ENCODE results near the gene CERS6. TPM values are rescaled to one million over a fixed set of nuclear protein-coding genes. Genes with fewer than 3 reads are reported as not detected.

The CERS6 gene
- total RNA-seq, 1 donor from 2014 or later: 30.8 TPM

DNA sequence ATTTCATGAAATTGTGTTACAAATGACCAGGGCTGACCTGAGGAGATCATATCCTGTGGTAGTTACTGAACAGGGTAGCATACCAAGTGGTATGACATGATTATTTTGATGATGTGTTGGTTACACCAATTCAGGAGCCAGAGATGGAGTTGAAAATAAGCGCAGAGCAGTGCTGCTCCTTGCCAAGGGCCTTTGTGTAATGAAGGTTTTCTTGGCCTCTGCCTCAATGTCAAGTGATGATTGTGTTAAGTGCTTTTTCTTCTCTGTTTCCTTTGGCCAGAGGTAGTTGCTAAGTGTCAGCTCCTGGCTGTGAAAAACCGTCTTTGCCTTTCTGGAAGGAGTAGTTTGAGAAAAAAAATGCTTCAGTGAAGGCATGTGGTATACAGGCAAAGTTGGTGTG lies 131.2 kb downstream of the CERS6 start:
- Histone ChIP-seq H3K27ac (ENCODE audit: low read depth, low read length) (no peak overlapping the region), H3K9ac (ENCODE audit: low read depth in 1 of 3, low read length in 3 of 3) (no peak overlapping the region), H3K4me1 (ENCODE audit: control insufficient read depth in 3 of 3, insufficient read depth in 3 of 3, low read length in 3 of 3) (peaks cover 6 to 14% (median 11%) of the 10 kb centered on the region in 3 donors), H3K27me3 (ENCODE audit: control insufficient read depth in 3 of 3, insufficient read depth in 3 of 3, low read length in 3 of 3) (no peaks in the 10 kb centered on the region), H3K36me3 (ENCODE audit: control insufficient read depth in 3 of 3, insufficient read depth in 3 of 3, low read length in 3 of 3) (no peaks in the 10 kb centered on the region), H3K9me3 (ENCODE audit: control insufficient read depth in 3 of 3, low read length in 3 of 3) (no peaks in the 10 kb centered on the region), H3K4me3 (ENCODE audit: low read length in 3 of 3) (no peak overlapping the region)

DNA sequence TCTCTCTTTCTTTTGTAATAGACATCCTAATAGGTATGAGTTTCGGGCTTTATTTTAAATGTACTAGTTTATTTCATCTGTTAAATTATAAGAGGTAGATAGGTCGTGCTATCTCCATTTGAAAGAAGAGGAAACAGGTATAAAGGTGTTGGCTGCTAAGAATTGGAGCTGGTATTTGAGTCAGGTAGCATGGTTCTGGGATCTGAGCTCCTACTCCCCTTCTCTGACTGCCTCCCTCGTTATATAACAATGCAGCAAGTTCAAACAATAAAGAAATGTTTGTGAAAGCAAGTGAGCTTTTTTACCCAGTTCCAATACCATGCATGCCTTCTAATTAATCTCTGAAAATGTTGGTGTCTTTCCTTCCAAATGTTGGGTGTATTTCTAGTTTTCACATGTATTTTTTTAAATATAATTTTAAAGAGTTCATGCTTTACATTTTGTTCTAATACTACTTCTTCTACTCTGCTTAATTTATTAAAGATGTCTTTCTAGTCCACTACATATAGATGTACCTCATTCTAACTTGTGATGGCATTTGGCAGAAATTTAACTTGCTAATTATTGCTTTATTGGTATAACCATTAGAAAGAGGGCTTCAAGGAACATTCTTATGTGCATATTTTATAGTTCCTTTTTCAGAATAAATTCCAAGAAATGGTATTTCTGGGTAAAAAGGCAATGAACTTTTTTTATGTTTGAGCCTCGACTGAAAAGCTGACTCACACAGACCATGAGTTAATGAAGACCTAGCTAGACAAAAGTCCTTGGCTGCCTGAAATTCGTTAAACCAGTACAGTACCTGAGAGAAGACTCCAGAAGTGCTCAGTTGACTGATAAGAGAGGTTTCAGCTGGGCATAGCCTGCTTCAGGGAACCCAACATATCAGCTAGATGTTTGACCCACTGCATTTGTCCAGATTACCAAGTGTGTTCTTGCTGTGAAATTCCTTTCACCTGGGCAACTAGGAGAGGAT lies 133.5 kb downstream of the CERS6 start:
- H3K4me3 ChIP-seq (ENCODE audit: low read length in 3 of 3): no peak overlapping the region
- no peak overlapping the region for H3K27ac ChIP-seq (ENCODE audit: low read depth, low read length)
- no peaks in the 10 kb centered on the region for H3K4me1 ChIP-seq (ENCODE audit: control insufficient read depth in 3 of 3, insufficient read depth in 3 of 3, low read length in 3 of 3)
- no peaks in the 10 kb centered on the region for H3K27me3 ChIP-seq (ENCODE audit: control insufficient read depth in 3 of 3, insufficient read depth in 3 of 3, low read length in 3 of 3)
- no peaks in the 10 kb centered on the region for H3K36me3 ChIP-seq (ENCODE audit: control insufficient read depth in 3 of 3, insufficient read depth in 3 of 3, low read length in 3 of 3)
- H3K9ac ChIP-seq (ENCODE audit: low read depth in 1 of 3, low read length in 3 of 3): no peak overlapping the region
- H3K9me3 ChIP-seq (ENCODE audit: control insufficient read depth in 3 of 3, low read length in 3 of 3): no peaks in the 10 kb centered on the region

DNA sequence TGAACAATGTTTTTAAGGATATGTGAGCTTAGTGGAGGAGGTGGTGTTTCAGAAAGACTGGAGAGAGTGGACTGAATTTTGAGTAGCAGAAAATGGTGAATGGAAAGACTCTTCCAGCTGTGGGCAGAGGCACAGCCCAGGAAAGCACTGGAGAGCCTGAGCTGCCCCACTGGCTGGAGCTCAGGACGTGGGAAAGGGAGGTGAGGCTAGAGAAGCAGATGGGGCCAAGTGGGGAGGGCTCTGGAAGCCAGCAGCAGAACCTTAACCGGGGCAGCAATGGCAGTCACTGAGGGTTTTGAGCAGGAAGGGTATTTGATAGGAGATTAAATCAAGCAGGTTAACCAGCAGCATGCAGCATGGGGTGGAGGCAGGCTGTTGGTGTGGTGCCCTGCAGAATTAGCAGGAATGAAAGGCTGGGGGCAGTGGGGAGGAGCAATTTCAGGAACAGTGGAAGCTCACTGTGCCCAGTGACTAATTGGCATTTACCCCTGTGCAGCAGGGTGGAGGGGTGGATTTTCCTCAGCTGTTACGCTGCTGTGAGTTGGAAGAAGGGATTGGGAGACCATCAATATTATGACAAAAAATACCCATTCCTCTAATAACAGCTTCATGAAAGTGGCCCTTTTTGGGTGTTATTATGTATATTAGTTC lies 136.2 kb downstream of the CERS6 start:
- Histone ChIP-seq H3K27me3 (ENCODE audit: control insufficient read depth in 3 of 3, insufficient read depth in 3 of 3, low read length in 3 of 3) (no peaks in the 10 kb centered on the region), H3K9me3 (ENCODE audit: control insufficient read depth in 3 of 3, low read length in 3 of 3) (no peaks in the 10 kb centered on the region), H3K4me1 (ENCODE audit: control insufficient read depth in 3 of 3, insufficient read depth in 3 of 3, low read length in 3 of 3) (peaks cover 0 to 3% (median 0%) of the 10 kb centered on the region in 3 donors), H3K9ac (ENCODE audit: low read depth in 1 of 3, low read length in 3 of 3) (no peak overlapping the region), H3K27ac (ENCODE audit: low read depth, low read length) (no peak overlapping the region), H3K4me3 (ENCODE audit: low read length in 3 of 3) (no peak overlapping the region), H3K36me3 (ENCODE audit: control insufficient read depth in 3 of 3, insufficient read depth in 3 of 3, low read length in 3 of 3) (no peaks in the 10 kb centered on the region)

DNA sequence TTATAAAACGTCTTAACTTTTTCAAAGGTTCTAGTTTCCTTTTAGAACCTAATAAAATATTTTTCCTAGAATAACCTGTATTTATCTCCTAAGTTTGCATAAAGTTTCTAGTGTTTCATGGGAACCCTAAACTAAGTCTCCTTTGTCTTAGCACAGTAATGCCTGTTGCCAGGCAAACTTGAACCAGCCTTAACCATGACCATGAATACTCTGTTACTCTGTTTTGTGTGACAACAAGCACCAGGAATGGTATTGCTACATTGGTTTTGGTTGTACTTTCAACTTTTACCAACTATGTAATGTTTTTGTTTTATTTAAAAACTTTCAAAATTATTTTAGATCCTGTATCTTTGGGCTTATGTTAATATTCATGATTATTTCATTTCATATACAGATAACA lies 137.6 kb downstream of the CERS6 start:
- H3K4me1 ChIP-seq (ENCODE audit: control insufficient read depth in 3 of 3, insufficient read depth in 3 of 3, low read length in 3 of 3): peaks cover 0 to 3% (median 3%) of the 10 kb centered on the region in 3 donors
- no peaks in the 10 kb centered on the region for H3K9me3 ChIP-seq (ENCODE audit: control insufficient read depth in 3 of 3, low read length in 3 of 3)
- no peaks in the 10 kb centered on the region for H3K27me3 ChIP-seq (ENCODE audit: control insufficient read depth in 3 of 3, insufficient read depth in 3 of 3, low read length in 3 of 3)
- H3K4me3 ChIP-seq (ENCODE audit: low read length in 3 of 3): no peak overlapping the region
- no peaks in the 10 kb centered on the region for H3K36me3 ChIP-seq (ENCODE audit: control insufficient read depth in 3 of 3, insufficient read depth in 3 of 3, low read length in 3 of 3)
- no peak overlapping the region for H3K9ac ChIP-seq (ENCODE audit: low read depth in 1 of 3, low read length in 3 of 3)
- H3K27ac ChIP-seq (ENCODE audit: low read depth, low read length): no peak overlapping the region

DNA sequence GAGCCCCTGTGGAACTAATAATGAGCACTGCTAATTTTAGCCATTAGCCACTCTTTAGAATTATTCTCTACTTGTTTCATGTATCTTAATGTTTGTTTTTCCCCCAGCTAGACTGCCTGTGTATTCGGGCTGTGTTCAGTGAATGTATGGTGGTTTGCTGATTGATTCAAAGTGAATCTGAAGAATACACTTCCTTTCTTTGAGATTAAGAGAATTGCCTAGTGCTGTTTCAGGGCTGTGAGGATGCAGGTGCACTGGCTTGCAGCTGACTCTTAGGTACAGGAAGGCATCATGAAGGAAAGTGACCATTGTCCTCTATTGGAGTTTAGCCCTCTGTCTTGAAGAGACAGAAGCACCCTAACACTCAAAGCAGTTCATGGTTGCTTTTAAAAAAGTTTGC lies 138.7 kb downstream of the CERS6 start:
- Histone ChIP-seq H3K9me3 (ENCODE audit: control insufficient read depth in 3 of 3, low read length in 3 of 3) (no peaks in the 10 kb centered on the region), H3K27ac (ENCODE audit: low read depth, low read length) (no peak overlapping the region), H3K9ac (ENCODE audit: low read depth in 1 of 3, low read length in 3 of 3) (no peak overlapping the region), H3K4me1 (ENCODE audit: control insufficient read depth in 3 of 3, insufficient read depth in 3 of 3, low read length in 3 of 3) (peaks cover 0 to 3% (median 3%) of the 10 kb centered on the region in 3 donors), H3K36me3 (ENCODE audit: control insufficient read depth in 3 of 3, insufficient read depth in 3 of 3, low read length in 3 of 3) (no peaks in the 10 kb centered on the region), H3K27me3 (ENCODE audit: control insufficient read depth in 3 of 3, insufficient read depth in 3 of 3, low read length in 3 of 3) (no peaks in the 10 kb centered on the region), H3K4me3 (ENCODE audit: low read length in 3 of 3) (no peak overlapping the region)

DNA sequence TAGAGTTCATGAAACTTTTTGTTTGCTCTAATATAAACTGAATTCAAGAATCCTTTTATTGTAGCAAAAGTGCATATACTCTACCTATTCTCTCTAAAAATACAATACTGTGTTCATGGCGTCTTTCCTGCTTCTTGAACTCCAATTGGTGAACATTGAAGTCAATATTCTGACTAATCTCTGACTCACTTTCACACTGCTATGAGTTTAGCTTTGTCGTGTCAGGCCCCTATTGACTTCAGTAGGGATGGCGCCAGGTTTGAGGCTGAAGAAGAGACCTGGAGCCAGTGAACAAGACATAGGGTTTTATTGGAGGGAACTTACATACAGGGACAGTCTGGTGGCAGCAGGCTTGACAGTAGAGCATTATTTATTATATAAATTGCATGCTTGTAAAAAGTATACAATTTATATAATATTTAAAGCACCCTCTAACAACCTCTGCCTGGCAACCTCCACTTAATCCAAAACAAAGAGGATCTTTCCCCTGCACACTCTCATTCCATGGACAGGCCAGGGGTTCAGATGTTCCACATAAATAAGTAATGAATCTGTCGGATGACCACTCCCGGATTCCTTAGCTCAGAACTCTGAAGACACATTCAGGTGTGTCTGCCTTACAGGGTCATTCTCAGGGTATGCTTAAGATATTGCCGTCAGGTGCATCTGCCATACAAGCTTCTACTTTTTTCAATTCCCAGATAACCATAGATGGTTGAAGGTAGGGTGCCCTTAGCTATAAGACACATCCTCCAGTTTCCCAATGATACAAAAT lies 141.0 kb downstream of the CERS6 start:
- H3K27me3 ChIP-seq (ENCODE audit: control insufficient read depth in 3 of 3, insufficient read depth in 3 of 3, low read length in 3 of 3): no peaks in the 10 kb centered on the region
- no peak overlapping the region for H3K27ac ChIP-seq (ENCODE audit: low read depth, low read length)
- no peak overlapping the region for H3K4me3 ChIP-seq (ENCODE audit: low read length in 3 of 3)
- peaks cover 0 to 3% (median 3%) of the 10 kb centered on the region in 3 donors for H3K4me1 ChIP-seq (ENCODE audit: control insufficient read depth in 3 of 3, insufficient read depth in 3 of 3, low read length in 3 of 3)
- H3K36me3 ChIP-seq (ENCODE audit: control insufficient read depth in 3 of 3, insufficient read depth in 3 of 3, low read length in 3 of 3): no peaks in the 10 kb centered on the region
- H3K9me3 ChIP-seq (ENCODE audit: control insufficient read depth in 3 of 3, low read length in 3 of 3): no peaks in the 10 kb centered on the region
- H3K9ac ChIP-seq (ENCODE audit: low read depth in 1 of 3, low read length in 3 of 3): no peak overlapping the region

DNA sequence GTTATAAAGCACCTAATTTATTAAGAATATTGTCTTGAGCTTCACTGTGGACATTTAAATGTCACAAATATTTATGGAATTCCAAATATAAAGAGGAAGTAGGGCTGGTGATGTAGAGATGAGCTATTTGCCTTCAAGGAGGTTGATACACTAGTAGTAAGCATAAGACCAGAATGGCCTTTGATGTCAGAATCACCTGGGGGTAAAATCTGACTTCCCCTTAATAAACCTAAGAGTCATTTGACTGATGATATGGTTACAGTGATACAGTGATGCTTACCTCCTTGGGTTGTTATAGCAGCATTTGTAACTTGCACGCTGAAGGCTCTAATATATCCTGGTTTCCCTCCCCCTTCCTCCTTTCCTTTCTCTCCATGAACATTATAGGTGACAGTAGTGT lies 143.7 kb downstream of the CERS6 start:
- H3K27ac ChIP-seq (ENCODE audit: low read depth, low read length): no peak overlapping the region
- H3K9me3 ChIP-seq (ENCODE audit: control insufficient read depth in 3 of 3, low read length in 3 of 3): no peaks in the 10 kb centered on the region
- H3K4me3 ChIP-seq (ENCODE audit: low read length in 3 of 3): no peak overlapping the region
- peaks cover 0 to 3% (median 3%) of the 10 kb centered on the region in 3 donors for H3K4me1 ChIP-seq (ENCODE audit: control insufficient read depth in 3 of 3, insufficient read depth in 3 of 3, low read length in 3 of 3)
- H3K9ac ChIP-seq (ENCODE audit: low read depth in 1 of 3, low read length in 3 of 3): no peak overlapping the region
- no peaks in the 10 kb centered on the region for H3K27me3 ChIP-seq (ENCODE audit: control insufficient read depth in 3 of 3, insufficient read depth in 3 of 3, low read length in 3 of 3)
- H3K36me3 ChIP-seq (ENCODE audit: control insufficient read depth in 3 of 3, insufficient read depth in 3 of 3, low read length in 3 of 3): no peaks in the 10 kb centered on the region

DNA sequence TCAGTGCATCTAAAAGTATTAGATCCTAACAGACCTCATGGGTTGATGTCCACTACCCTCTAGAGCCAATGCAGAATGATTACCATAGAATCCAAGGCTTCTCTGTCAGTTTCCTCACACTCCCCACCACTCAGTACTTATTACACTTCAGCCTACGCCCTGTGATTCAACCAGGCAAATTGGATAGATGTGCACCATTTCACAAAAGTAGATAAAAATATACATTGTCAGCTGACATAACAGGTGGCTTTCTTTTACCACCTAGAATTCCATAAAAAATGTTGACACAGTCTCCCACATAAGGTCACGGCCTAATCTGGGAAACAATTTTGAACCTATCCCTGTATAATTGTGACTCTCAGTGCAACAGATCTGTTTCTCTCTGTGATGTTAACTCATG lies 144.9 kb downstream of the CERS6 start:
- Histone ChIP-seq H3K9me3 (ENCODE audit: control insufficient read depth in 3 of 3, low read length in 3 of 3) (no peaks in the 10 kb centered on the region), H3K27me3 (ENCODE audit: control insufficient read depth in 3 of 3, insufficient read depth in 3 of 3, low read length in 3 of 3) (no peaks in the 10 kb centered on the region), H3K27ac (ENCODE audit: low read depth, low read length) (no peak overlapping the region), H3K36me3 (ENCODE audit: control insufficient read depth in 3 of 3, insufficient read depth in 3 of 3, low read length in 3 of 3) (no peaks in the 10 kb centered on the region), H3K4me3 (ENCODE audit: low read length in 3 of 3) (no peak overlapping the region), H3K4me1 (ENCODE audit: control insufficient read depth in 3 of 3, insufficient read depth in 3 of 3, low read length in 3 of 3) (peaks cover 0 to 3% (median 0%) of the 10 kb centered on the region in 3 donors), H3K9ac (ENCODE audit: low read depth in 1 of 3, low read length in 3 of 3) (no peak overlapping the region)

DNA sequence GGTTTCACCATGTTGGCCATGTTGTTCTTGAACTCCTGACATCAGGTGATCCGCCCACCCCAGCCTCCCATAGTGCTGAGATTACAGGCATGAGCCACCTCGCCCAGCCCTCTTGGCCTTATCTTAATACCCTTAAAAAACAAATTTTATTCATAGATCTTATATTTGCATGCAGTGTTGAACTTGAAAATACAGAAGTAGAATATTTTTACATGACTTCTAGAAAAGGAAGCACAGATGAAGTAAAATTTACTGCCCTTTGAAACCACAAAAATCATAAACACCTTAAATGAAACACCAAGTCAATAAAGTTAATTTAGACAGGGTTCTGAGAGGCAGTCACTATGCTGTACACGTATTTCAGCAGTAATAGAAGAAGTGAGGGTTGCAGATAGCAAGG lies 145.7 kb downstream of the CERS6 start:
- Histone ChIP-seq H3K27ac (ENCODE audit: low read depth, low read length) (no peak overlapping the region), H3K27me3 (ENCODE audit: control insufficient read depth in 3 of 3, insufficient read depth in 3 of 3, low read length in 3 of 3) (no peaks in the 10 kb centered on the region), H3K4me1 (ENCODE audit: control insufficient read depth in 3 of 3, insufficient read depth in 3 of 3, low read length in 3 of 3) (peaks cover 0 to 3% (median 0%) of the 10 kb centered on the region in 3 donors), H3K9me3 (ENCODE audit: control insufficient read depth in 3 of 3, low read length in 3 of 3) (no peaks in the 10 kb centered on the region), H3K36me3 (ENCODE audit: control insufficient read depth in 3 of 3, insufficient read depth in 3 of 3, low read length in 3 of 3) (no peaks in the 10 kb centered on the region), H3K4me3 (ENCODE audit: low read length in 3 of 3) (no peak overlapping the region), H3K9ac (ENCODE audit: low read depth in 1 of 3, low read length in 3 of 3) (no peak overlapping the region)

Data from skeletal muscle tissue (tissue), 4 donors.